ENCODE measurements around the gene HSPB8. TPM values are rescaled to one million over a fixed set of nuclear protein-coding genes. Genes with fewer than 3 reads are reported as not detected.

Gene HSPB8
- total and polyA plus RNA-seq, 12 donors, result 4.0 to 27.8 (median 13.2) TPM

GRCh38 chr12:119147847-119148448 is 30.8 kb upstream of the HSPB8 start:
- Histone ChIP-seq H3K27me3 (no peaks in the 10 kb centered on the region), H3K4me3 (no peak overlapping the region), H3K9me3 (replicated peaks in 1 of 3) (peaks cover 0 to 8% (median 0%) of the 10 kb centered on the region in 3 donors), H3K4me1 (replicated peaks in 1 of 2) (no peaks in the 10 kb centered on the region), H3K27ac (no peak overlapping the region), H3K36me3 (replicated peaks in 1 of 2) (no peaks in the 10 kb centered on the region)
- intact Hi-C loops (cut with DNase I), result no loop called here
- TF ChIP-seq CTCF (IDR thresholded peaks at IDR 0.05) (no peak), POLR2A (IDR thresholded peaks at IDR 0.05) (no peak)
- WGBS, 4 donors, result 65 to 74% (median 67%) methylated on average over 2 of the region's 2 CpGs
- no peak for DNase-seq

- H3K4me1 ChIP-seq (replicated peaks in 1 of 2), result no peaks in the 10 kb centered on the region
- no peak overlapping the region for H3K27ac ChIP-seq
- H3K36me3 ChIP-seq (replicated peaks in 1 of 2), result no peaks in the 10 kb centered on the region
- no peak overlapping the region for H3K4me3 ChIP-seq
- 82 to 90% (median 85%) methylated on average over 7 of the region's 7 CpGs for WGBS, 4 donors
- intact Hi-C loops (cut with DNase I), result no loop called here
- DNase-seq, result no peak
- H3K9me3 ChIP-seq (replicated peaks in 1 of 3), result peaks cover 0 to 8% (median 0%) of the 10 kb centered on the region in 3 donors
- TF ChIP-seq CTCF (IDR thresholded peaks at IDR 0.05) (no peak), POLR2A (IDR thresholded peaks at IDR 0.05) (no peak)
- no peaks in the 10 kb centered on the region for H3K27me3 ChIP-seq
These were observed 29.5 kb upstream of the HSPB8 start for GRCh38 chr12:119149270-119149669.

DNA sequence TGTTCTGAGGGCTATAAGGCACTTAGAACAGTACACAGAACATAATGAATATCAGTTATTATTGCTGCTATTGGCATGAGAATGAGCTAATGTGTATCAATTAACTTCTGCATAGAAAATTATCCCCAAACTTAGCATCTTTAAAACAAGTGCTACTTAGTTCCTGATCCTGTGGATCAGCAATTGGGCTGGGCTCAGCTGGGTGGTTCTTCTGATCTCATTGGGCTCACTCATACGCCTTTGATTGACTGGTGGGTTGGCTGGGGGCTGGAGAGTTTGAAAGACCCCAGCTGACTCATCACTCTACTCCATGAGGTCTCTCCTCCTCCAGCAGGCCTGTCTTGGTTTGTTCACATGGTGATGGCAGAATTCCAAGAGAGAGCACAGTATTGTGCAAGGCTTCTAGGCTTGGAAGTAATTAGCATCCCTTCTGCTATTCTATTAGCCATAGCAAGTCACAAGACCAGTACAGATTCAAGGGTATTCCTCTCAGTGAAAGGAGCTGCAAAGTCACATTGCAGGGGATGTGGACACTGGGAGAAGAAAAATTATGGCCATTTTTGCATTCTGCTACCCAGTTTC is 27.2 kb upstream of the HSPB8 start:
- TF ChIP-seq CTCF (IDR thresholded peaks at IDR 0.05), result no peak
- TF ChIP-seq POLR2A (IDR thresholded peaks at IDR 0.05), result no peak
- 70 to 100% (median 83%) methylated on average over 1 of the region's 1 CpG for WGBS, 4 donors
- Histone ChIP-seq H3K4me3 (no peak overlapping the region), H3K27ac (no peak overlapping the region), H3K4me1 (replicated peaks in 1 of 2) (no peaks in the 10 kb centered on the region), H3K27me3 (no peaks in the 10 kb centered on the region), H3K36me3 (replicated peaks in 1 of 2) (no peaks in the 10 kb centered on the region), H3K9me3 (replicated peaks in 1 of 3) (peaks cover 0 to 8% (median 0%) of the 10 kb centered on the region in 3 donors)
- DNase-seq, result no peak
- intact Hi-C loops (cut with DNase I), result no loop called here

- 26 to 42% (median 29%) methylated on average over 37 to 49 of the region's 49 CpGs for WGBS, 4 donors
- H3K27me3 ChIP-seq, result no peaks in the 10 kb centered on the region
- TF ChIP-seq POLR2A (IDR thresholded peaks at IDR 0.05) (no peak), CTCF (IDR thresholded peaks at IDR 0.05) (no peak)
- H3K27ac ChIP-seq, result no peak overlapping the region
- no peaks in the 10 kb centered on the region for H3K4me1 ChIP-seq (replicated peaks in 1 of 2)
- H3K9me3 ChIP-seq (replicated peaks in 1 of 3), result peaks cover 0 to 8% (median 0%) of the 10 kb centered on the region in 3 donors
- peak in 6 of 7 donors; percentile 31 to 55 (median 38) for DNase-seq
- H3K4me3 ChIP-seq, result no peak overlapping the region
- intact Hi-C loops (cut with DNase I), result no loop called here
- H3K36me3 ChIP-seq (replicated peaks in 1 of 2), result no peaks in the 10 kb centered on the region
These were observed 25.0 kb upstream of the HSPB8 start for GRCh38 chr12:119153477-119154434.
